ENCODE measurements around the gene SELENOV.
A peak's percentile ranks its signal among the peaks of the same experiment; 100 is the strongest.

Gene SELENOV

GRCh38 chr19:39494661-39495060 lies 20.3 kb upstream of the SELENOV start:
- DNase-seq, result no peak

DNA sequence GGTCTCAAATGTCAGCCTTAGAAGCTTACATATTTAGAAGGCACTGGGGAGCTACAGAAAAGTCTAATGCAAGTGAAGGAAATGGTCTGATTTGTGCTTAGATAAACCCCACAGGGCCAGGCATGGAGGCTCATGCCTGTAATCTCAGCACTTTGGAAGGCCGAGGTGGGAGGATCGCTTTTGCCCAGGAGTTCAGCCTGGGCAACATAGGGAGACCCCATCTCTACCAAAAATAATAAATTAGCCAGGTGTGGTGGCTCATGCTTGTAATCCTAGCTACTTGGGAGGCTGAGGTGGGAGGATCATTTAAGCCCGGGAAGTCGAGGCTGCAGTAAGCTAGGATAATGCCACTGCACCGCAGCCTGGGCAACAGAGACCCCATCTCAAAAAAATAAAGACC lies 18.9 kb upstream of the SELENOV start:
- no peak for DNase-seq

- no peak for DNase-seq
Measured at GRCh38 chr19:39497701-39497995, 17.3 kb upstream of the SELENOV start.

DNA sequence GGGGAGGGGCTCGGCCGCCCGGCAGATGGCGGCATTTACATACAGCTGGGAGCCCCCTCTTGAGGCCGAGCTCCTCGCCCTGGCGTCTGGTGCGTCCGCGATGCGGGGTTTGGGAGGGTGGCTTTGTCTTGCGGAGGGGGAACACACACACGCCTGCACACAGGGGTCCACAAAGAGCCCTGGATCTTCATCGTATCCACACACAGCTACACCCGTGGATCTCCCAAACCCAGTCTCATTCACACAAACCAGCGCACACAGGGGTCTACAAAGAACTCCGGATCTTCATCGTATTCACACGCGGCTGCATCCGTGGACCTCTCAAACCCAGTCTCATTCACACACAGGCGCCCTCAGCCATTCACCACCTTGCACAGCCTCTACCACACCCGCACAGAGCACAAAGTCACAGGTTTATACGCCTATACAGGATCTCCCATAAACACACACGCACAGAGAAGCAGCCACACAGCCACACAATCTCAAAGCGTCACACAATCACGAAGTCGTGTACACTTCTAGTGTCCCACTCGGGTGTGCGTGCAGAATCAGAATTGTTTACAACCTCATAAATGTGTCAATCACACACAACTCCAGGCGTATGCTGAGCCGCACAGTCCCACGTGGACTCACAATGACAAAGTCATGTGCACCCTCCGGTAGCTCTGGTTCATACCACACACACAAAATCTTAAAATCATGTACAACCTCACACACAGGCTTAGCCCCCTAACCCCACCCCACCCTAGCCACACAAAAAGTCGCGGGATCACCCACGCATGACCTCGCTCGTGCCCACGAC lies 16.7 kb upstream of the SELENOV start:
- peak; percentile 86 for DNase-seq

DNA sequence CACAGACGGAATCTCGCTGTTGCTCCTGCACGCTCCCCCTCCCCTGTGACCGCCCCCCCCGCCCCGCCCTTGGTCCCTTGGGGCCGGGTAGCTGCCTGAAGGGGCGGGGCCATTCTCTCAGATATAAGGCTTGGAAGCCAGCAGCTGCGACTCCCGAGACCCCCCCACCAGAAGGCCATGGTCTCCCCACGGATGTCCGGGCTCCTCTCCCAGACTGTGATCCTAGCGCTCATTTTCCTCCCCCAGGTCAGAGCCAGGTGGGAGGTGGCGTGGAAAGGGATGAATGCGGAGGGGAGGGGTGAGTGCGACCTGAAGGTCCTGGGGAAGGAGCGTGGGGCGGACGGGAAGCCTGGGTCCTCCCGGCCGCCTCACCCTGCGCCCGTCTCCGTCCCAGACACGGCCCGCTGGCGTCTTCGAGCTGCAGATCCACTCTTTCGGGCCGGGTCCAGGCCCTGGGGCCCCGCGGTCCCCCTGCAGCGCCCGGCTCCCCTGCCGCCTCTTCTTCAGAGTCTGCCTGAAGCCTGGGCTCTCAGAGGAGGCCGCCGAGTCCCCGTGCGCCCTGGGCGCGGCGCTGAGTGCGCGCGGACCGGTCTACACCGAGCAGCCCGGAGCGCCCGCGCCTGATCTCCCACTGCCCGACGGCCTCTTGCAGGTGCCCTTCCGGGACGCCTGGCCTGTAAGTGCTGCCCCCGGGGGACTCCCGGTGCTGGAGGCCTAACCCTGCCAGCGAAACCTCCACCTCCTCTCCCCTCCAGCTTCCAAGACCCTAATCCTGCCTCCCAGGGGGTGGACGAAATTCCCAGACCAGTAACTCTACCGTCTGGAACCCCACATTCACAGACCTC lies 15.9 kb upstream of the SELENOV start, which contains the start of gene DLL3:
Gene DLL3, plus strand, starts transcription at position 150 of the 845 bp plus-strand sequence. Its CDS starts 28 bp downstream, at position 178.
- peak; percentile 56 for DNase-seq

DNA sequence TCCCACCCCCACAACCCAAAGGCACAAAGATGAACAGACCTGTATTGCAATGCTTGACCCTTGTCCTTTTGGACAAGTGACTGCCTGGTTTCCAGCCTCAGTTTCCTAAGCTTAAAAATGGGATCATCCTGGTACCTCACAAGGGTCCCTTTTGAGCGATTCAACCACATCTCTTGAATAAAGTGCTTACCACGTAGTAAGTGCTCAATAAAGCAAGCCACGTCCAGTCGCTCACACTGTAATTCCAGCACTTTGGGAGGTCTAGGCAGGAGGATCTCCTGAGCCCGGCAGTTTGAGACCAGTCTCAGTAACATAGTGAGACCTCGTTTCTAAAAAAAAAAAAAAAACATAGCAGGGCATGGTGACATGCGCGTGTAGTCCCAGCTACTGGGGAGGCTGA lies 15.0 kb upstream of the SELENOV start:
- DNase-seq, result no peak

- no peak for DNase-seq
Measured at GRCh38 chr19:39500543-39500942, 14.4 kb upstream of the SELENOV start.

DNA sequence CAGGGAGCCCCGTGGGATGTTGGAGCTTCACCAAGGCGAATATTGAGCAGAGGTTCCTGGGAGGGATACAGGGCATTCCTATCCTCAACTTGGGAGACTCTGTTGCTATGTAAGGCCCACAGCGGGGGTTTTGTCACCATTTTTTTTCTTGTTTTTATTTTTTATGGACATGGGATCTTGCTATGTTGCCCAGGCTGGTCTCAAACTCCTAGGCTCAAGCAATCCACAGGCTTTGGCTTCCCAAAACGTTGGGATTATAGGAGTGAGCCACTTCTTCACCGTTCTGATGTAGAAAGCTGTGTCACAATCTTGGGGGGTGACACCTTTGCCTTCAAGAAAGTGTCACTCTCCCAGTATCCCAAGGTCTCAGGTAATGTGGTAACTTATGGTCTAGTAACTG lies 13.6 kb upstream of the SELENOV start:
- no peak for DNase-seq

GRCh38 chr19:39502640-39503417 lies 12.1 kb upstream of the SELENOV start:
- no peak for DNase-seq

- no peak for DNase-seq
Measured at GRCh38 chr19:39506598-39506943, 8.4 kb upstream of the SELENOV start.

DNA sequence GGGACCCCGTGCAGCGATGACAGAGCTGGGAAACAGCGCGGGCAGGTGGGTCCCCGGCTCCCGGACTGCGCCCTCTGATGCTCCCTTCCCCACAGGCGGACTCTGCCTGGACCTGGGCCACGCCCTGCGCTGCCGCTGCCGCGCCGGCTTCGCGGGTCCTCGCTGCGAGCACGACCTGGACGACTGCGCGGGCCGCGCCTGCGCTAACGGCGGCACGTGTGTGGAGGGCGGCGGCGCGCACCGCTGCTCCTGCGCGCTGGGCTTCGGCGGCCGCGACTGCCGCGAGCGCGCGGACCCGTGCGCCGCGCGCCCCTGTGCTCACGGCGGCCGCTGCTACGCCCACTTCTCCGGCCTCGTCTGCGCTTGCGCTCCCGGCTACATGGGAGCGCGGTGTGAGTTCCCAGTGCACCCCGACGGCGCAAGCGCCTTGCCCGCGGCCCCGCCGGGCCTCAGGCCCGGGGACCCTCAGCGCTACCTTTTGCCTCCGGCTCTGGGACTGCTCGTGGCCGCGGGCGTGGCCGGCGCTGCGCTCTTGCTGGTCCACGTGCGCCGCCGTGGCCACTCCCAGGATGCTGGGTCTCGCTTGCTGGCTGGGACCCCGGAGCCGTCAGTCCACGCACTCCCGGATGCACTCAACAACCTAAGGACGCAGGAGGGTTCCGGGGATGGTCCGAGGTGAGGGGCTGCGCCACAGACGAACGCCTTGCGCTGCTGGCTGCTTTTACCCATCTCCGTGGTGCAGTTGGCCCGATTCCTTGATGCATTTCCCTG lies 7.8 kb upstream of the SELENOV start:
- DNase-seq, result peak; percentile 51

DNA sequence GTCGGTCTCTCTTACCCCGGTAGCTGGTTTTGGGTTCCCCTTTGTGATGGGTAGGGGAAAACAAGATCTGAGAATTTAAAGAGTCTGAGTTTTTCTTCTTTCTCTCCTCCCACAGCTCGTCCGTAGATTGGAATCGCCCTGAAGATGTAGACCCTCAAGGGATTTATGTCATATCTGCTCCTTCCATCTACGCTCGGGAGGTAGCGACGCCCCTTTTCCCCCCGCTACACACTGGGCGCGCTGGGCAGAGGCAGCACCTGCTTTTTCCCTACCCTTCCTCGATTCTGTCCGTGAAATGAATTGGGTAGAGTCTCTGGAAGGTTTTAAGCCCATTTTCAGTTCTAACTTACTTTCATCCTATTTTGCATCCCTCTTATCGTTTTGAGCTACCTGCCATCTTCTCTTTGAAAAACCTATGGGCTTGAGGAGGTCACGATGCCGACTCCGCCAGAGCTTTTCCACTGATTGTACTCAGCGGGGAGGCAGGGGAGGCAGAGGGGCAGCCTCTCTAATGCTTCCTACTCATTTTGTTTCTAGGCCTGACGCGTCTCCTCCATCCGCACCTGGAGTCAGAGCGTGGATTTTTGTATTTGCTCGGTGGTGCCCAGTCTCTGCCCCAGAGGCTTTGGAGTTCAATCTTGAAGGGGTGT lies 7.1 kb upstream of the SELENOV start:
- no peak for DNase-seq

DNA sequence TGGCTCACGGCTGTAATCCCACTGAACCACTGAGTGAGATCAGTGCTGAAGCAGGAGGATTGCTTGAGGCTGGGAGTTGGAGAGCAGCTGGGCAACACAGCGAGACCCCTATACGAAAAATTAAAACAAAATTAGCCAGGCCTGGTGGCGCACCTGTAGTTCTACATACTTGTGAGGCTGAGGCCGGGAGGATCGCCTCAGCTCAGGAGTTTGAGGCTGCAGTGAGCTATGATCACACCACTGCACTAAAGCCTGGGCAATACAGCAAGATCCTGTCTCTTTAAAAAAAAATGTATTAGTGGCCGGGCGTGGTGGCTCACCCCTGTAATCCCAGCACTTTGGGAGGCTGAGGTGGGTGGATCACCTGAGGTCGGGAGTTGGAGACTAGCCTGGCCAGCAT lies 6.3 kb upstream of the SELENOV start:
- no peak for DNase-seq

GRCh38 chr19:39509233-39509632 lies 5.7 kb upstream of the SELENOV start:
- DNase-seq, result no peak

GRCh38 chr19:39512988-39513387 lies 2.0 kb upstream of the SELENOV start:
- no peak for DNase-seq

- no peak for DNase-seq
Measured at GRCh38 chr19:39515551-39516191, 732 bp downstream of the SELENOV start.

- no peak for DNase-seq
Measured at GRCh38 chr19:39516270-39516669, 1.3 kb downstream of the SELENOV start.

DNA sequence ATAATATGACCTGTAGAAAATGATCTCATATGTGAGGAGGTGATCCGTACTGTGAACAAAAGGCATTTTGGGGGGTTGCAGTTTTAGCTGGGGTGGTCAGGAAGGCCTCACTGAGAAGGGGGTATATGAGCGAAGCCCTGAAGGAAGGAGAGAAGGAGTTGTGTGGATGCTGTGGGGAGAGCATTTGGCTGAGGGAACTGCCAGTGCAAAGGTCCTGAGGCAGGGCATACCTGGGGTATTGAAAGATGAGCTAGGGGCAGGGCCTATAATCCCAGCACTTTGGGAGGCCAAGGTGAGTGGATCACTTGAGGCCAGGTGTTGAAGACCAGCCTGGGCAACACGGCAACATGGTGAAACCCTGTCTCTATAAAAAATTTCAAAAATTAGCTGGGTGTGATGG lies 2.5 kb downstream of the SELENOV start:
- no peak for DNase-seq

GRCh38 chr19:39518458-39518857 lies 3.5 kb downstream of the SELENOV start:
- no peak for DNase-seq

DNA sequence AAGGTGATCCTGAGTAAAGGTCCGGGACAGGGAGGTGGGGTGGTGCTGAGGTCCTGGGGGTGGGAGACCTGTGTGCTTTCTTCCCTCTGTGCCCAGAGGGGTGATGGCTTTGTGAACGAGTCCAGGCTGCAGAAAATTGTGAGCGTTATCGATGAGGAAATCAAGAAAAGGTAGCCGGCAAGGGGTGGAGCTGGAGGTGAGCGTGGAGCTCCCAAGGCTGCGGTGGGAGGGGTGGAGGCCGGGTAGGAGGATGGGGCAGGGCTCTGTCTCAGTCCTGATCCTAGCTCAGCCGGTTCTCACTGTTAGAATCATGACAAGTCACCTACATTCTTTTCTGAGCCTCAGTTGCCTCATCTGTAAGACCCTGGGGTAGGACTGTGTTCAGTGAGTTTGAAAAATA lies 4.0 kb downstream of the SELENOV start:
- DNase-seq, result no peak
